Body of pancreas (tissue), 4 donors: ENCODE results near the gene FGF12.

Experiments
- CTCF ChIP-seq, 7 experiments: fragments of 450-650 bp in 4 of 7; fragments of 200-600 bp in 3 of 7; sonication (generic) in 3 of 7; IDR thresholded peaks; one replicate each; pipeline ENCODE4 v1.5.1; 2016 to 2019; ENCODE audit warnings: antibody characterized with exemption in 7 of 7
- POLR2A ChIP-seq, 3 donors: fragments of 450-650 bp; IDR thresholded peaks; one replicate each; pipeline ENCODE4 v1.6.1; 2016; ENCODE audit warnings: antibody characterized with exemption in 3 of 3, mild to moderate bottlenecking in 2 of 3

DNA sequence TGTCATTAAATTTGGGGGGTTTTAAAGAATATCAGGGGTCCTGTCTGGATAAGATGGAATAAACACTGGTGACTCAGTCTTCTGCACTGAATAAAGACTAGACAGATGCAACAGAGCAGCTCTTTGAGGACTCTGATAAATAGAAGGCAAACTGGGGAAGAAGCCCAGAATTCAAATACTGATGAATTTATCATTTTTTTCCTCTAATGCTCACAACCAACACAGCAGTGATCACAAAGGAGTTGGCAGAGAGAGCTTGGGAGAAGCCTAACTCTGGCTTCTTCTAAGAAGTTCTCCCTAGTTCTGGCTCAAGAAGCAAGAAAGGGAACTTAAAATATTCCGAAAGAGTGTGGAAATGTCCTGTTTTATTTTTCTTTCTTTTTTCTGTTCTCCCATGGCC is 597.8 kb downstream of the FGF12 start:
- TF ChIP-seq CTCF (IDR thresholded peaks at IDR 0.05) (no peak), POLR2A (IDR thresholded peaks at IDR 0.05) (no peak)
